Subcutaneous abdominal adipose tissue (tissue), 5 donors: ENCODE data around the gene RNF224.

ENCODE experiments used
- H3K27ac ChIP-seq: one replicate; pipeline ENCODE4 v1.7.0; 2013; ENCODE audit warnings: low read depth, mild to moderate bottlenecking, inconsistent platforms, low read length, moderate library complexity
- H3K27me3 ChIP-seq, 5 donors: one replicate each; pipeline ENCODE4 v1.7.0; 2013; ENCODE audit warnings: low read length in 5 of 5, inconsistent platforms in 1 of 5; ENCODE audit not compliant: control insufficient read depth in 5 of 5, insufficient read depth in 4 of 5
- H3K36me3 ChIP-seq, 5 donors: one replicate each; pipeline ENCODE4 v1.7.0; 2013; ENCODE audit warnings: low read length in 5 of 5; ENCODE audit not compliant: control insufficient read depth in 5 of 5, insufficient read depth in 5 of 5
- H3K4me1 ChIP-seq, 5 donors: one replicate each; pipeline ENCODE4 v1.7.0; 2013; ENCODE audit warnings: low read length in 5 of 5, mild to moderate bottlenecking in 3 of 5, moderate library complexity in 1 of 5; ENCODE audit not compliant: control insufficient read depth in 5 of 5, insufficient read depth in 5 of 5
- H3K4me3 ChIP-seq, 5 donors: one replicate each; pipeline ENCODE4 v1.7.0; 2013; ENCODE audit warnings: low read length in 5 of 5, low read depth in 1 of 5
- H3K9ac ChIP-seq, 5 donors: one replicate each; pipeline ENCODE4 v1.7.0; 2013; ENCODE audit warnings: low read length in 5 of 5, mild to moderate bottlenecking in 4 of 5, moderate library complexity in 3 of 5
- H3K9me3 ChIP-seq, 5 donors: one replicate each; pipeline ENCODE4 v1.7.0; 2013; ENCODE audit warnings: low read length in 5 of 5; ENCODE audit not compliant: control insufficient read depth in 5 of 5
- donor health status: healthy.
- donor health status: healthy.
- donor health status: healthy.
- donor health status: healthy.
- donor health status: healthy.

RNF224 gene

DNA sequence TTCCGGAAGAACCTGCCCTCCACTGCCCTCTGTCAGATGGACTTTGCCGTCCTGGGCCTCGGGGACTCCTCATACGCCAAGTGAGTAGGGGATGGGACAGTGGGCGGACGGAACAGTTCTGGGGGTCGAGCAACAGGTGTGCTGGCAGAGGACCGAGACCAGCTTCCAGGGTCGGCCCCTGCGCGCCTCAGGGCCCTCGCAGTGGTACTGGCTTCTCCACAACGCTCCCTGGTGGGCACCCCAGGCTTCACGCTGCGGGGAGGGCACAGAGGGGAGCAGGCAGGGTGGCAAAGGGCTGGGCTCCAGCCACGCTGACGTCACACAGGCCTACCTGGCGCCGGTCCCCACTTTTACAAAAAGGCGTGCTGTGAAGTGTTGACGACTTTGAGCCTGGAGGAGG, 14.8 kb upstream of the RNF224 start:
- Histone ChIP-seq H3K9me3 (no peaks in the 10 kb centered on the region), H3K27ac (no peak overlapping the region), H3K4me1 (peaks cover 0 to 10% (median 8%) of the 10 kb centered on the region in 5 donors), H3K4me3 (no peak overlapping the region), H3K36me3 (peaks cover 0 to 22% (median 12%) of the 10 kb centered on the region in 5 donors), H3K27me3 (no peaks in the 10 kb centered on the region), H3K9ac (no peak overlapping the region)

- peaks cover 0 to 19% (median 17%) of the 10 kb centered on the region in 5 donors for H3K4me1 ChIP-seq
- no peak overlapping the region for H3K9ac ChIP-seq
- peaks cover 0 to 22% (median 12%) of the 10 kb centered on the region in 5 donors for H3K36me3 ChIP-seq
- H3K27ac ChIP-seq = no peak overlapping the region
- no peaks in the 10 kb centered on the region for H3K9me3 ChIP-seq
- H3K27me3 ChIP-seq = no peaks in the 10 kb centered on the region
- no peak overlapping the region for H3K4me3 ChIP-seq
Observed at GRCh38 chr9:137213160-137214060, 13.9 kb upstream of the RNF224 start.

DNA sequence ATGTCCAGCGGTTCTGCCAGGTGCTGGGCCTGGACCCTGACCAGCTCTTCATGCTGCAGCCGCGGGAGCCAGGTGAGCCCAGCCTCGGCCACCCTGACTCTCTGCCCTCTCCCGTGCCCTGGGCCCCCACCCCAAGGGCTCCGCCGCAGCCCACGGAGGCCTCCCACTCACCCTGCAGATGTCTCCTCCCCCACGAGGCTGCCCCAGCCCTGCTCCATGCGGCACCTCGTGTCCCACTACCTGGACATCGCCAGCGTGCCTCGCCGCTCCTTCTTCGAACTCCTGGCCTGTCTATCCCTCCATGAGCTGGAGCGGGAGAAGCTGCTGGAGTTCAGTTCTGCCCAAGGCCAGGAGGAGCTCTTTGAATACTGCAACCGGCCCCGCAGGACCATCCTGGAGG, 12.7 kb upstream of the RNF224 start:
- Histone ChIP-seq H3K4me1 (peaks cover 0 to 24% (median 18%) of the 10 kb centered on the region in 5 donors), H3K9me3 (no peaks in the 10 kb centered on the region), H3K9ac (no peak overlapping the region), H3K4me3 (no peak overlapping the region), H3K36me3 (peaks cover 0 to 16% (median 12%) of the 10 kb centered on the region in 5 donors), H3K27ac (no peak overlapping the region), H3K27me3 (no peaks in the 10 kb centered on the region)

DNA sequence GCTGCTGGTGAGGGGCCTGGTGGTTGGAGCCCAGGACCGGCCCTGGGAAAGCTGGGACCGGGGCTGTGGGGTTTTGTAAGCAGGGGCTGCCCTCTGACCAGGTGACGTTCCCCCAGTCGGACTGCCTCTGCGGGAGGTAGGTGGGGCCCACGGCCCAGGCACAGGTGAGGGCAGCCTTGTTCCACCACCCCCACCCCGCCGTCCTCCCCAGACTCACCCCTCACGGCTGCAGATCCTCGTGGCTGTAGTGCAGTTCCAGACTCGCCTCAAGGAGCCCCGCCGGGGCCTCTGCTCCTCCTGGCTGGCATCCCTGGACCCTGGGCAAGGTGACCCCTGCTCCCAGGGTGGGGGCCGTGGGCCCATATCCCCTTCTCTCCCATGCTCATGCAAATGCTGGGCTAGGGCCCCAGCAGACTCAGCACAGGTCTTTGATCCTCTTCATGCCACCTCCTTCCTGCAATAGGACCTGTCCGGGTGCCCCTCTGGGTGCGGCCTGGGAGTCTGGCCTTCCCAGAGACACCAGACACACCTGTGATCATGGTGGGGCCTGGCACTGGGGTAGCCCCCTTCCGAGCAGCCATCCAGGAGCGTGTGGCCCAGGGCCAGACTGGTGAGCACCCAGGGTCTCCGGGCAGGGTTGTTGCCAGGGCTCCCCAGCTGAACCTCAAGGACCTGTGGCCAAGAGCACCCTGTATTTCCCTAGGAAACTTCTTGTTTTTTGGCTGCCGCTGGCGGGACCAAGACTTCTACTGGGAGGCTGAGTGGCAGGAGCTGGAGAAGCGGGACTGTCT, 11.9 kb upstream of the RNF224 start:
- Histone ChIP-seq H3K27ac (no peak overlapping the region), H3K4me3 (no peak overlapping the region), H3K9me3 (no peaks in the 10 kb centered on the region), H3K36me3 (peaks cover 0 to 15% (median 12%) of the 10 kb centered on the region in 5 donors), H3K4me1 (peaks cover 0 to 24% (median 18%) of the 10 kb centered on the region in 5 donors), H3K9ac (no peak overlapping the region), H3K27me3 (no peaks in the 10 kb centered on the region)

- H3K27ac ChIP-seq = no peak overlapping the region
- H3K9ac ChIP-seq = no peak overlapping the region
- H3K27me3 ChIP-seq = no peaks in the 10 kb centered on the region
- no peak overlapping the region for H3K4me3 ChIP-seq
- H3K36me3 ChIP-seq = peaks cover 0 to 15% (median 12%) of the 10 kb centered on the region in 5 donors
- H3K4me1 ChIP-seq = peaks cover 0 to 24% (median 19%) of the 10 kb centered on the region in 5 donors
- no peaks in the 10 kb centered on the region for H3K9me3 ChIP-seq
Observed at GRCh38 chr9:137216188-137216965, 10.9 kb upstream of the RNF224 start.

DNA sequence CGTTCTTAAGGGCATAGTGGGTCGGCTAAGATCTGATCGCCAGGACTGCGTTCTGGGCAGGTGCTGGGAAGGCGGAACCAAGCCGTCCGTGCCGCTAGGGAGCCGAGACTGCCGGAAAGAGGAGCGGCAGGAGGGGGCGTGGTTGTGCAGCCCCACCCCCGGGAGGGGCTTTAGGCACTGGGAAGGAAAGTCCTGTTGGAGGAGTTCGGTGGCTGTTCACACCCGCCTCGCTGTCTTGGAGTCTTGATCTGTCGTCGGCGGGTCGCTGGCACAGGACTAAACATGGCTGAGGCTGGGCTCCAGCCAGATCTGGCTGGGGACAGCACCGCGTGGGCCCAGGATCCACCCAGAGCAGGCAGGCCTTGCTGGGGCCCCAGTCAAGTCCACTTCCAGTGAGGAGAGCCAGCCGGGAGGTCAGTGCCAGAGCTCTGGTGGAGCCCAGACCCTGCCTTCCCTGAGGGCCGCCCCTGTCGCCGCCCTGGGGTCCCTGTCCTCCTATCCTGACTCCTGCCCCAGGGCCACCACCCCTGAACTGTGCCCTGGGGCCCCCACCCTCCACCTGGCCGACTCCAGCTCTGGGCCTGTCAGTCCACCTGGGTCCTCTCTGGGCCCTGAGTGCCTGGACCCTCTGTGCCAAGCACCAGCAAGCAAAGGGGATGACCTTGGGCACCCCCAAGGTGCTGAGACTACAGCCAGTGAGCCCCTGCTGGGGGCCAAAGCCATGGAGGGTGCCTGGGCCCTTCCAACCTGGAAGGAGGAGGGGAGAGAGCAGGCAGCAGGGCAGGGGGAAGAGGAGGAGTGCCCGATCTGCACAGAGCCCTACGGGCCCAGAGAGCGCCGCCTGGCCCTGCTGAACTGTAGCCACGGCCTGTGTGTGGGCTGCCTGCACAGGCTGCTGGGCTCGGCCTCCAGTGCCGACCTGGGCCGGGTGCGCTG, 9.8 kb upstream of the RNF224 start:
- H3K36me3 ChIP-seq = peaks cover 0 to 15% (median 12%) of the 10 kb centered on the region in 5 donors
- H3K9me3 ChIP-seq = no peaks in the 10 kb centered on the region
- H3K4me3 ChIP-seq = peak overlapping the region; percentile 17 to 63 (median 44)
- H3K4me1 ChIP-seq = peaks cover 0 to 29% (median 23%) of the 10 kb centered on the region in 5 donors
- no peaks in the 10 kb centered on the region for H3K27me3 ChIP-seq
- peak overlapping the region in 3 of 5 donors; percentile 17 to 77 (median 57) for H3K9ac ChIP-seq
- no peak overlapping the region for H3K27ac ChIP-seq

GRCh38 chr9:137218212-137218753, 9.0 kb upstream of the RNF224 start:
- H3K36me3 ChIP-seq = peaks cover 0 to 15% (median 12%) of the 10 kb centered on the region in 5 donors
- no peaks in the 10 kb centered on the region for H3K9me3 ChIP-seq
- no peak overlapping the region for H3K4me3 ChIP-seq
- H3K27me3 ChIP-seq = no peaks in the 10 kb centered on the region
- peaks cover 0 to 36% (median 29%) of the 10 kb centered on the region in 5 donors for H3K4me1 ChIP-seq
- H3K9ac ChIP-seq = peak overlapping the region in 1 of 5 donors; percentile 77
- H3K27ac ChIP-seq = no peak overlapping the region

- H3K4me3 ChIP-seq = no peak overlapping the region
- no peak overlapping the region for H3K9ac ChIP-seq
- no peaks in the 10 kb centered on the region for H3K27me3 ChIP-seq
- peaks cover 0 to 38% (median 32%) of the 10 kb centered on the region in 5 donors for H3K4me1 ChIP-seq
- no peak overlapping the region for H3K27ac ChIP-seq
- H3K9me3 ChIP-seq = no peaks in the 10 kb centered on the region
- peaks cover 0 to 15% (median 12%) of the 10 kb centered on the region in 5 donors for H3K36me3 ChIP-seq
Observed at GRCh38 chr9:137218754-137219271, 8.5 kb upstream of the RNF224 start.
